ENCODE measurements around the gene KCNQ5.

GRCh38 chr6:72905705-72906478, 284.0 kb downstream of the KCNQ5 start:
- TF ChIP-seq, protein P1, sequence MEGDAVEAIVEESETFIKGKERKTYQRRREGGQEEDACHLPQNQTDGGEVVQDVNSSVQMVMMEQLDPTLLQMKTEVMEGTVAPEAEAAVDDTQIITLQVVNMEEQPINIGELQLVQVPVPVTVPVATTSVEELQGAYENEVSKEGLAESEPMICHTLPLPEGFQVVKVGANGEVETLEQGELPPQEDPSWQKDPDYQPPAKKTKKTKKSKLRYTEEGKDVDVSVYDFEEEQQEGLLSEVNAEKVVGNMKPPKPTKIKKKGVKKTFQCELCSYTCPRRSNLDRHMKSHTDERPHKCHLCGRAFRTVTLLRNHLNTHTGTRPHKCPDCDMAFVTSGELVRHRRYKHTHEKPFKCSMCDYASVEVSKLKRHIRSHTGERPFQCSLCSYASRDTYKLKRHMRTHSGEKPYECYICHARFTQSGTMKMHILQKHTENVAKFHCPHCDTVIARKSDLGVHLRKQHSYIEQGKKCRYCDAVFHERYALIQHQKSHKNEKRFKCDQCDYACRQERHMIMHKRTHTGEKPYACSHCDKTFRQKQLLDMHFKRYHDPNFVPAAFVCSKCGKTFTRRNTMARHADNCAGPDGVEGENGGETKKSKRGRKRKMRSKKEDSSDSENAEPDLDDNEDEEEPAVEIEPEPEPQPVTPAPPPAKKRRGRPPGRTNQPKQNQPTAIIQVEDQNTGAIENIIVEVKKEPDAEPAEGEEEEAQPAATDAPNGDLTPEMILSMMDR (IDR thresholded peaks at IDR 0.05): no peak
- TF ChIP-seq POLR2A (IDR thresholded peaks at IDR 0.05) (no peak), EP300 (IDR thresholded peaks at IDR 0.05) (no peak)
